Neuronal stem cell (in vitro differentiated cells): ENCODE data around the gene COX14.

Experiments
- DNase-seq: peaks from one replicate; pipeline ENCODE4 v3.0.0-alpha.2; 2013; ENCODE audit warnings: low spot score
- H2AFZ ChIP-seq: one replicate; pipeline ENCODE4 v1.6.1; 2013; ENCODE audit warnings: mild to moderate bottlenecking, low read length, inconsistent platforms
- H2AK5ac ChIP-seq: 2 replicates; pipeline ENCODE4 v1.6.1; 2013; ENCODE audit warnings: low read depth, mild to moderate bottlenecking, inconsistent platforms, low read length, moderate library complexity, mixed read lengths
- H2BK120ac ChIP-seq: 2 replicates; pipeline ENCODE4 v1.6.1; 2013; ENCODE audit warnings: low read depth, mild to moderate bottlenecking, inconsistent platforms, low read length, moderate library complexity, mixed read lengths
- H2BK12ac ChIP-seq: one replicate; pipeline ENCODE4 v1.6.1; 2013; ENCODE audit warnings: low read length, inconsistent platforms
- H2BK15ac ChIP-seq: 2 replicates; pipeline ENCODE4 v1.6.1; 2013; ENCODE audit warnings: mild to moderate bottlenecking, low read length, inconsistent platforms, mixed read lengths
- H2BK5ac ChIP-seq: one replicate; pipeline ENCODE4 v1.6.1; 2013; ENCODE audit warnings: inconsistent platforms, mild to moderate bottlenecking, low read length, moderate library complexity
- H3K14ac ChIP-seq: one replicate; pipeline ENCODE4 v1.6.1; 2013; ENCODE audit warnings: low read length, inconsistent platforms
- H3K18ac ChIP-seq: 2 replicates; pipeline ENCODE4 v1.6.1; 2013; ENCODE audit warnings: low read length, inconsistent platforms
- H3K23ac ChIP-seq: 2 replicates; pipeline ENCODE4 v1.6.1; 2013; ENCODE audit warnings: low read depth, mild to moderate bottlenecking, mixed read lengths, low read length, inconsistent platforms; ENCODE audit not compliant: poor library complexity
- H3K27ac ChIP-seq: replicated peaks from 3 replicates; pipeline ENCODE4 v1.5.1; 2013; ENCODE audit warnings: low read length, inconsistent platforms
- H3K27me3 ChIP-seq, 3 experiments: 2 replicates each; pipeline ENCODE4 v1.6.1; 2013; ENCODE audit warnings: low read length in 3 of 3, mild to moderate bottlenecking in 2 of 3, inconsistent platforms in 1 of 3, low read depth in 1 of 3, mixed read lengths in 1 of 3, moderate library complexity in 1 of 3; ENCODE audit not compliant: control insufficient read depth in 3 of 3, insufficient read depth in 3 of 3
- H3K36me3 ChIP-seq, 2 donors: replicated peaks in 1 of 2; 2 replicates each; pipeline ENCODE4 v1.6.1; 2013; ENCODE audit warnings: low read length in 2 of 2; ENCODE audit not compliant: control insufficient read depth in 2 of 2, insufficient read depth in 2 of 2
- H3K4ac ChIP-seq: 2 replicates; pipeline ENCODE4 v1.6.1; 2013; ENCODE audit warnings: inconsistent platforms, mild to moderate bottlenecking, low read length, moderate library complexity
- H3K4me1 ChIP-seq, 2 donors: 1 replicate in 1 of 2; 2 replicates in 1 of 2; pipeline ENCODE4 v1.6.1; 2013; ENCODE audit warnings: low read length in 2 of 2, low read depth in 1 of 2; ENCODE audit not compliant: control insufficient read depth in 2 of 2, insufficient read depth in 1 of 2
- H3K4me2 ChIP-seq: one replicate; pipeline ENCODE4 v1.6.1; 2013; ENCODE audit warnings: mild to moderate bottlenecking, low read length, inconsistent platforms; ENCODE audit not compliant: insufficient read depth, poor library complexity, severe bottlenecking
- H3K4me3 ChIP-seq, 2 donors: 2 replicates each; pipeline ENCODE4 v1.5.1; 2013; ENCODE audit warnings: low read length in 2 of 2, mild to moderate bottlenecking in 2 of 2, inconsistent platforms in 1 of 2, moderate library complexity in 1 of 2
- H3K79me1 ChIP-seq: one replicate; pipeline ENCODE4 v1.6.1; 2013; ENCODE audit warnings: low read depth, mild to moderate bottlenecking, inconsistent platforms, low read length, moderate library complexity
- H3K9ac ChIP-seq: one replicate; pipeline ENCODE4 v1.6.1; 2013; ENCODE audit warnings: mild to moderate bottlenecking, low read depth, low read length, inconsistent platforms; ENCODE audit not compliant: poor library complexity
- H3K9me3 ChIP-seq, 2 donors: replicated peaks in 1 of 2; 2 replicates each; pipeline versions ENCODE3 to v1.6.1; 2013; ENCODE audit warnings: low read length in 2 of 2, mild to moderate bottlenecking in 2 of 2, inconsistent platforms in 1 of 2, low read depth in 1 of 2, mixed read lengths in 1 of 2, moderate library complexity in 1 of 2; ENCODE audit not compliant: control insufficient read depth in 2 of 2, insufficient read depth in 1 of 2
- H4K8ac ChIP-seq: one replicate; pipeline ENCODE4 v1.6.1; 2013; ENCODE audit warnings: low read depth, mild to moderate bottlenecking, inconsistent platforms, low read length, moderate library complexity
- H4K91ac ChIP-seq: one replicate; pipeline ENCODE4 v1.6.1; 2013; ENCODE audit warnings: low read length, low read depth, mild to moderate bottlenecking, inconsistent platforms; ENCODE audit not compliant: poor library complexity
- WGBS, 2 donors: extraction: QIAGEN DNeasy Blood & Tissue Kit; methylation state at CpG; one replicate each; pipeline ENCODE4 v1.1.7; 2013; ENCODE audit warnings: missing lambda C conversion rate in 2 of 2, mixed read lengths in 1 of 2; ENCODE audit not compliant: insufficient read length in 2 of 2, insufficient replicate concordance in 1 of 2; ENCODE audit errors: extremely low coverage in 2 of 2; 5-methylcytosine and 5-hydroxymethylcytosine counted together

COX14 gene

GRCh38 chr12:50084775-50085614, 27.0 kb upstream of the COX14 start, which contains the start of gene SMARCD1:
SMARCD1 (plus strand) TSS chr12:50085342; CDS start chr12:50085370, 28 bp downstream.
- Histone ChIP-seq H2AFZ (peak within 1 kb of the TSS; percentile 82), H3K18ac (peak within 1 kb of the TSS; percentile 95), H2BK15ac (no peak within 1 kb of the TSS), H3K4me2 (peak within 1 kb of the TSS; percentile 60), H3K27me3 (no peaks in the 10 kb centered on the region), H3K9me3 (no peaks in the 10 kb centered on the region), H3K4me3 (peak within 1 kb of the TSS; percentile 60 to 86), H3K9ac (peak within 1 kb of the TSS; percentile 67), H3K79me1 (no peaks in the 10 kb centered on the region), H3K14ac (no peak within 1 kb of the TSS), H2BK5ac (peak within 1 kb of the TSS; percentile 78), H3K27ac (peak within 1 kb of the TSS; percentile 79), H2BK120ac (no peak within 1 kb of the TSS), H3K23ac (no peak within 1 kb of the TSS), H3K4ac (no peak within 1 kb of the TSS), H2AK5ac (no peak within 1 kb of the TSS), H4K8ac (no peak within 1 kb of the TSS), H3K36me3 (peaks cover 29 to 43% of the 10 kb centered on the region in 2 donors), H3K4me1 (peaks cover 9 to 18% of the 10 kb centered on the region in 2 donors), H2BK12ac (no peak within 1 kb of the TSS), H4K91ac (no peak within 1 kb of the TSS)
- peak; percentile 95 for DNase-seq
- WGBS, 2 donors, result no CpG with 5 or more reads among the region's 69 CpGs

GRCh38 chr12:50085615-50086072, 26.4 kb upstream of the COX14 start:
- no CpG with 5 or more reads among the region's 8 CpGs for WGBS, 2 donors

GRCh38 chr12:50086148-50086547, 25.9 kb upstream of the COX14 start:
- Histone ChIP-seq H4K8ac (no peak overlapping the region), H3K4me2 (peak overlapping the region; percentile 60), H3K18ac (no peak overlapping the region), H2AFZ (no peak overlapping the region), H2BK12ac (no peak overlapping the region), H3K9ac (no peak overlapping the region), H3K79me1 (no peaks in the 10 kb centered on the region), H3K14ac (no peak overlapping the region), H3K4ac (no peak overlapping the region), H3K9me3 (no peaks in the 10 kb centered on the region), H2BK5ac (no peak overlapping the region), H3K27me3 (no peaks in the 10 kb centered on the region), H3K23ac (no peak overlapping the region), H3K4me3 (peak overlapping the region; percentile 60 to 86), H3K36me3 (peaks cover 37 to 53% of the 10 kb centered on the region in 2 donors), H2BK120ac (no peak overlapping the region), H4K91ac (no peak overlapping the region), H3K4me1 (peaks cover 4 to 18% of the 10 kb centered on the region in 2 donors), H2BK15ac (no peak overlapping the region), H3K27ac (no peak overlapping the region), H2AK5ac (no peak overlapping the region)
- WGBS, 2 donors, result no CpG with 5 or more reads among the region's 5 CpGs
- no peak for DNase-seq

More at GRCh38 chr12:50085615-50086072, 26.4 kb upstream of the COX14 start:
- Histone ChIP-seq H3K4me3 (peak overlapping the region; percentile 60 to 86), H3K27me3 (no peaks in the 10 kb centered on the region), H3K36me3 (peaks cover 34 to 50% of the 10 kb centered on the region in 2 donors), H4K8ac (no peak overlapping the region), H2AFZ (peak overlapping the region; percentile 82), H4K91ac (no peak overlapping the region), H2BK12ac (no peak overlapping the region), H3K23ac (no peak overlapping the region), H3K4me2 (peak overlapping the region; percentile 60), H3K18ac (no peak overlapping the region), H3K27ac (no peak overlapping the region), H3K4ac (no peak overlapping the region), H3K14ac (no peak overlapping the region), H3K79me1 (no peaks in the 10 kb centered on the region), H3K9ac (no peak overlapping the region), H2BK120ac (no peak overlapping the region), H3K9me3 (no peaks in the 10 kb centered on the region), H2BK15ac (no peak overlapping the region), H2AK5ac (no peak overlapping the region), H3K4me1 (peaks cover 7 to 18% of the 10 kb centered on the region in 2 donors), H2BK5ac (peak overlapping the region; percentile 78)
- DNase-seq, result no peak

GRCh38 chr12:50087151-50087550, 24.9 kb upstream of the COX14 start:
- Histone ChIP-seq H3K9me3 (no peaks in the 10 kb centered on the region), H3K79me1 (no peaks in the 10 kb centered on the region), H2BK120ac (no peak overlapping the region), H2BK15ac (no peak overlapping the region), H3K18ac (no peak overlapping the region), H3K9ac (no peak overlapping the region), H3K23ac (no peak overlapping the region), H3K36me3 (peaks cover 42 to 63% of the 10 kb centered on the region in 2 donors), H2AK5ac (no peak overlapping the region), H4K8ac (no peak overlapping the region), H4K91ac (no peak overlapping the region), H3K27me3 (no peaks in the 10 kb centered on the region), H3K4me1 (peaks cover 3 to 14% of the 10 kb centered on the region in 2 donors), H3K4ac (no peak overlapping the region), H3K4me2 (no peak overlapping the region), H3K14ac (no peak overlapping the region), H2BK5ac (no peak overlapping the region), H3K4me3 (no peak overlapping the region), H3K27ac (no peak overlapping the region), H2AFZ (no peak overlapping the region), H2BK12ac (no peak overlapping the region)
- no peak for DNase-seq
- WGBS, 2 donors, result no CpG with 5 or more reads among the region's 9 CpGs
